Thyroid gland (tissue), 4 donors: ENCODE results near the gene SLC5A3. TPM values are rescaled to one million over a fixed set of nuclear protein-coding genes. Genes with fewer than 3 reads are reported as not detected.
A peak's percentile ranks its signal among the peaks of the same experiment; 100 is the strongest.

Source experiments
- DNase-seq, 2 donors: peaks; one replicate each; pipeline ENCODE4 v3.0.0-alpha.2; 2019
- H3K27ac ChIP-seq, 3 donors: fragments of 200-600 bp; sonication (generic); 1 replicate in 2 of 3; 2 replicates in 1 of 3; pipeline ENCODE4 v1.5.1; 2016 to 2019; ENCODE audit warnings: mild to moderate bottlenecking in 1 of 3, moderate library complexity in 1 of 3
- H3K27me3 ChIP-seq: fragments of 200-600 bp; sonication (generic); one replicate; pipeline ENCODE4 v1.5.1; 2019
- H3K36me3 ChIP-seq, 2 donors: fragments of 200-600 bp; sonication (generic); one replicate each; pipeline ENCODE4 v1.5.1; 2016 to 2019
- H3K4me1 ChIP-seq, 2 donors: fragments of 200-600 bp; sonication (generic); one replicate each; pipeline ENCODE4 v1.5.1; 2017 to 2019
- H3K4me3 ChIP-seq, 3 donors: fragments of 200-600 bp; sonication (generic); replicated peaks in 1 of 3; 1 replicate in 2 of 3; 2 replicates in 1 of 3; pipeline ENCODE4 v1.5.1; 2016; ENCODE audit warnings: mild to moderate bottlenecking in 1 of 3
- H3K9me3 ChIP-seq: fragments of 200-600 bp; sonication (generic); one replicate; pipeline ENCODE4 v1.5.1; 2017
- POLR2A ChIP-seq, 2 donors: fragments of 450-650 bp; IDR thresholded peaks; one replicate each; pipeline ENCODE4 v1.6.1; 2017; ENCODE audit warnings: antibody characterized with exemption in 2 of 2, mild to moderate bottlenecking in 2 of 2, moderate library complexity in 1 of 2
- WGBS, 2 donors: methylation state at CpG; one replicate each; pipeline ENCODE4 v1.1.5; 2017; 5-methylcytosine and 5-hydroxymethylcytosine counted together
- intact Hi-C: fragments of 100-400 bp; cut with DNase I; formaldehyde crosslinking; loops from one replicate; pipeline ENCODE4 v1.15.1; 2023
- total RNA-seq, 4 donors: library from RNA; depleted of rRNA; stranded (reverse); fragments of >200 nt; gene quantifications; one replicate each; pipeline ENCODE4 v1.2.3, GENCODE V29; 2016
- TF ChIP-seq, protein P1 (sequence below), 6 experiments: fragments of 200-600 bp in 3 of 6; fragments of 450-650 bp in 3 of 6; sonication (generic) in 3 of 6; IDR thresholded peaks; one replicate each; pipeline ENCODE4 v1.5.1; 2016 to 2019; ENCODE audit warnings: antibody characterized with exemption in 6 of 6, mild to moderate bottlenecking in 2 of 6, inconsistent platforms in 1 of 6, moderate library complexity in 1 of 6

The SLC5A3 gene
- total RNA-seq: 100 to 1,000 TPM; 125 to 171 (median 161) TPM

DNA sequence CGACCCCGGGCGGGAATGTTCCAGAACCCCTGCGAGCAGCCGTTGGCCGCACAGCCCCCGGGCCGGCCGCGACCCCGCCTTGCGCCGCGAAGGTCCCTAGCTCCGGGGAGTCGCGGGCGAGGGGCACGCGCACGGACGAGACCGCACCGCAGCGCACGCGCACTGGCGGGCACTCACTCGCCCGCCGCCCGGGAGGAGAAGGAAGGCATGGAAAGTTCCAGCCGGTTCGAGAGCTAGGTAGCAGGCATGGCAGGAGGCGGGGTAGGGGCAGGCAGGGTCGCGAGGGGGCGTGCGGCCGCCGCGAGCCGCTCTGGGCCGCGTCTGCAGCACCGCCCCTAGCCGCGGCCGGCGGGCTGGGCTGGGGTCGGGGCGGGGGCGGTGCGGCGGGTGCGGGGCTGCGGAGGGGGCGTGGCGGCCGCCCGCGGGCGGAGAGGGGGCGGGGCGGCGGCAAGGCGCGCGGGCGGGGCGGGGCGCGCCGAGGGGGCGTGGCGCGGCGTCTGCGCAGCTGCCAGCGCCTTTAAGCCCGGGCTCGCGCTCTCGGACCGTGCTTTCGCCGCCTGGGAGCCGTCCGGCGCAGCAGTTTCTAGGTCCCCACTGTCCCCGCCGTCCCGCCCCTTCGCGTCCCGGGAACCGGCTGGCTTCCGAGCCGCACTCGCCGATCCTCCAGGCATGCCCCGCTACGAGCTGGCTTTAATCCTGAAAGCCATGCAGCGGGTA lies at the start of gene SLC5A3, which contains the start of gene MRPS6:
SLC5A3 (plus strand) TSS at position 547 of the 717 bp plus-strand sequence. CDS start 21,621 bp downstream, outside the sequence.
MRPS6 (plus strand) TSS at position 547 of the 717 bp plus-strand sequence; CDS start at position 670, 123 bp downstream.
- intact Hi-C loops: loop anchor here (10.0 kb wide), 1 partner anchor 158 kb away; the partner anchor contains the start of gene ATP5PO
- H3K36me3 ChIP-seq: no peaks in the 10 kb centered on the region
- H3K27ac ChIP-seq: peak within 1 kb of the TSS; percentile 89 to 100 (median 90)
- H3K4me3 ChIP-seq: peak within 1 kb of the TSS; percentile 45 to 61 (median 53)
- peak; percentile 87 to 91 for DNase-seq
- peak; percentile 96 to 99 for TF ChIP-seq POLR2A (IDR thresholded peaks at IDR 0.05)
- TF ChIP-seq, protein P1, sequence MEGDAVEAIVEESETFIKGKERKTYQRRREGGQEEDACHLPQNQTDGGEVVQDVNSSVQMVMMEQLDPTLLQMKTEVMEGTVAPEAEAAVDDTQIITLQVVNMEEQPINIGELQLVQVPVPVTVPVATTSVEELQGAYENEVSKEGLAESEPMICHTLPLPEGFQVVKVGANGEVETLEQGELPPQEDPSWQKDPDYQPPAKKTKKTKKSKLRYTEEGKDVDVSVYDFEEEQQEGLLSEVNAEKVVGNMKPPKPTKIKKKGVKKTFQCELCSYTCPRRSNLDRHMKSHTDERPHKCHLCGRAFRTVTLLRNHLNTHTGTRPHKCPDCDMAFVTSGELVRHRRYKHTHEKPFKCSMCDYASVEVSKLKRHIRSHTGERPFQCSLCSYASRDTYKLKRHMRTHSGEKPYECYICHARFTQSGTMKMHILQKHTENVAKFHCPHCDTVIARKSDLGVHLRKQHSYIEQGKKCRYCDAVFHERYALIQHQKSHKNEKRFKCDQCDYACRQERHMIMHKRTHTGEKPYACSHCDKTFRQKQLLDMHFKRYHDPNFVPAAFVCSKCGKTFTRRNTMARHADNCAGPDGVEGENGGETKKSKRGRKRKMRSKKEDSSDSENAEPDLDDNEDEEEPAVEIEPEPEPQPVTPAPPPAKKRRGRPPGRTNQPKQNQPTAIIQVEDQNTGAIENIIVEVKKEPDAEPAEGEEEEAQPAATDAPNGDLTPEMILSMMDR (IDR thresholded peaks at IDR 0.05): peak in 2 of 6 experiments; percentile 11 to 53
- H3K4me1 ChIP-seq: peaks cover 8 to 12% of the 10 kb centered on the region in 2 donors
- no peaks in the 10 kb centered on the region for H3K9me3 ChIP-seq
- H3K27me3 ChIP-seq: no peaks in the 10 kb centered on the region
- 0% methylated on average over 1 to 16 of the region's 104 CpGs for WGBS, 2 donors

DNA sequence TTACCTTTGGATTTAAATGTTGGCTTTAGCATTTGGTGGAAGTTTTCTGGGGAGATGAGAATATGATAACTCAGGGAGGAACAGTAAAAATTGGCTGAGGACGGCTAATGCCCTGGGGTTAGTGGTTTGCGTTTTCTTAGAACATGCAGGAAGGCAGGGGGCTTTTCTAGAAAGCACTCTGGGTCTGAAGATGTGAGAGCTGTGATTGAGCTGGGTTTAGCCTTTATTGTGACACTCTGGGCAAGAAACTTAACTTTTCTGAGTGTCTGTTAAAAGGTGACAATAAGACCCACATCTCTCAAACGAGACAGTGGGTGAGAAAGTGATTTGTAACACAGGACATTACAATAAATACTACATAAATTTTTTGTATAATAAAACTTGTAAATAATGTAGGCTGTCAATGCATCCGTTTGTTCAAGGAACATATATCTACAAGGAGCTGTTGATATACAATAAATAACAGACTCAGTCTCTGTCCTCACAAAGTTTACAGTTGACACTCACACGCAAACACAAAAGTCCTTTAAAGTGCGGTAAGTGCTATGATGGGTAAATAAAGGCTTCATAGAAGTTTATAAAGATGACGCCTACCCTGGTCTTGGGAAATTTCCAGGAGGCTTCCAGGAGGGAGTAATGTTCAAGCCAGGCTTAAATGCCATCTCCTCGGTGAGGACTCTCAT lies 49.5 kb upstream of the SLC5A3 start:
- H3K27me3 ChIP-seq: no peaks in the 10 kb centered on the region
- no peaks in the 10 kb centered on the region for H3K9me3 ChIP-seq
- TF ChIP-seq POLR2A (IDR thresholded peaks at IDR 0.05): no peak
- TF ChIP-seq, protein P1 (IDR thresholded peaks at IDR 0.05): no peak
- 55 to 57% methylated on average over 8 of the region's 8 CpGs for WGBS, 2 donors
- no peak overlapping the region for H3K27ac ChIP-seq
- no peak for DNase-seq
- intact Hi-C loops: no loop called here
- no peaks in the 10 kb centered on the region for H3K36me3 ChIP-seq
- peaks cover 15 to 24% of the 10 kb centered on the region in 2 donors for H3K4me1 ChIP-seq
- H3K4me3 ChIP-seq: no peak overlapping the region

DNA sequence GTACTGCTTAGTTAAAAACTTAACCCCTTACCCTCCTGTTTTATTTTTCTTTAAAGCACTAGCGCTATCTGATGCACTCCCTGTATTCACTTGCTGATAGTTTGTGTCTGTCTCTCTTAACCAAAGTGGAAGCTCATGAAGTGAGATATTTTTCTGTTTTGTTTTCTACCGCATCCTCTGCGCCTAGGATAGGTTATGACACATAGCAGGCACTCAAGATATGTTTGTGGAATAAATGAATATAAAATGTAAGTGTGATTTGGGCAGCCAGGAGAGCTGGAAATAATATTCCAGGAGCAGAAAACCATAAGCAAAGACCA lies 49.0 kb upstream of the SLC5A3 start:
- no peak for DNase-seq
- H3K9me3 ChIP-seq: no peaks in the 10 kb centered on the region
- H3K4me1 ChIP-seq: peaks cover 15 to 24% of the 10 kb centered on the region in 2 donors
- intact Hi-C loops: no loop called here
- H3K4me3 ChIP-seq: no peak overlapping the region
- no peak overlapping the region for H3K27ac ChIP-seq
- H3K27me3 ChIP-seq: no peaks in the 10 kb centered on the region
- 87 to 88% methylated on average over 3 of the region's 3 CpGs for WGBS, 2 donors
- H3K36me3 ChIP-seq: no peaks in the 10 kb centered on the region
- no peak for TF ChIP-seq POLR2A (IDR thresholded peaks at IDR 0.05)
- TF ChIP-seq, protein P1 (IDR thresholded peaks at IDR 0.05): no peak

DNA sequence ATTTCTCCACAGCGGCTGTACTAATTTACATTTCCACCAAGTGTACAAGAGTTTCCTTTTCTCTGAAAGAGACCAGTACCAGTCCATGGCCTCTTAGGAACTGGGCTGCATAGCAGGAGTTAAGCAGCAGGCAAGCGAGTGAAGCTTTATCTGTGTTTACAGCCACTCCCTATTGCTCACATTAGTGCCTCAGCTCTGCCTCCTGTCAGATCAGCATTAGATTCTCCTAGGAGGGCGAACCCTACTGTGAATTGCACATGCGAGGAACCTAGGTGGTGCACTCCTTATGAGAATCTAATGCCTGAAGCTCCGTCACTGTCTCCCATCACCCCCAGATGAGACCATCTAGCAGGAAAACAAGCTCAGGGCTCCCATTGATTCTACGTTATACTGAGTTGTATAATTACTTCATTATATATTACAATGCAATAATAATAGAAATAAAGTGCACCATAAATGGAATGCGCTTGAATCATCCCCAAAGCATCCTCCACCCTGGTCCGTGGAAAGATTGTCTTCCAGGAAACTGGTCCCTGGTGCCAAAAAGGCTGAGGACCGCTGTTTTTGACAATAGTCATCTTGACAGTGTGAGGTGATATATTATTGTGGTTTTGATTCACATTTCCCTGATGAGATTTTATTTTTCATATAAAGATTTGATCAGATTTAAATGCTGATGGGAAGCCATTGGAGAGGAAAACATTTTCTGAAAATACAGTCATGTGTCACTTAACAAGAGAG lies 45.5 kb upstream of the SLC5A3 start:
- H3K27ac ChIP-seq: no peak overlapping the region
- TF ChIP-seq POLR2A (IDR thresholded peaks at IDR 0.05): no peak
- TF ChIP-seq, protein P1 (IDR thresholded peaks at IDR 0.05): no peak
- no peaks in the 10 kb centered on the region for H3K27me3 ChIP-seq
- 87 to 90% methylated on average over 9 of the region's 9 CpGs for WGBS, 2 donors
- peaks cover 12 to 20% of the 10 kb centered on the region in 2 donors for H3K4me1 ChIP-seq
- H3K4me3 ChIP-seq: no peak overlapping the region
- no peaks in the 10 kb centered on the region for H3K9me3 ChIP-seq
- H3K36me3 ChIP-seq: no peaks in the 10 kb centered on the region
- intact Hi-C loops: no loop called here
- DNase-seq: no peak
